NCI-H146 treated with DMSO at 0.1 percent for 48 hours (cell line): ENCODE results near the gene DCTD.

Experiments
- DNase-seq: peaks from one replicate; lab custom pipeline; 2025; ENCODE audit not compliant: unreplicated experiment; lab: John Stamatoyannopoulos, UW

DCTD gene

DNA sequence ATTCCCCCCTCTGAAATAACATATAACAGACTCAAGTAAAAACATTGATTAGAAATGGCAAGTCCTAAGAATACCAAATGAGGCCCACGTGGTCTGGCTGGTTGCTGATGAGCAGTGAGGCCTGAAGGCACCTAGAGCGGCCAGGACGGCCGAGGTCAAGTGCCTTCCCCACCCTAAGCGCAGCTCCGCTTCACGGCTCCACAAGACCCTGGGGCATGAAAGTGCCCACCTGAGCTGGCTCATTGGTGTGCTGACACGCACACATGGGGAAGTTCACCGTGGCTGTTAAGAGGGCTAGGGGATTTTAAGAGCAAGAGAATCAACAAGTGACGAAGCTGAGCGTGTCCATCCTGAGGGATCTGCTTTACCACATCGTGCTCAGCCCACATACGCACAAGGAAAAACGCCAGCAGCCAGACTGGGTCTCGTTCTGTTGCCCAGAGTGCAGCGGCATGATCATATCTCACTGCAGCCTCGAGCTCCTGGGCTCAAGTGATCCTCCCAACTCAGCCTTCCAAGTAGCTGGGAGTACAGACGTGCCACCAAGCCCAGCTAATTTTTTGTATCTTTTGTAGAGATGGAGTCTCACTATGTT, 22.4 kb downstream of the DCTD start:
- DNase-seq = no peak

DNA sequence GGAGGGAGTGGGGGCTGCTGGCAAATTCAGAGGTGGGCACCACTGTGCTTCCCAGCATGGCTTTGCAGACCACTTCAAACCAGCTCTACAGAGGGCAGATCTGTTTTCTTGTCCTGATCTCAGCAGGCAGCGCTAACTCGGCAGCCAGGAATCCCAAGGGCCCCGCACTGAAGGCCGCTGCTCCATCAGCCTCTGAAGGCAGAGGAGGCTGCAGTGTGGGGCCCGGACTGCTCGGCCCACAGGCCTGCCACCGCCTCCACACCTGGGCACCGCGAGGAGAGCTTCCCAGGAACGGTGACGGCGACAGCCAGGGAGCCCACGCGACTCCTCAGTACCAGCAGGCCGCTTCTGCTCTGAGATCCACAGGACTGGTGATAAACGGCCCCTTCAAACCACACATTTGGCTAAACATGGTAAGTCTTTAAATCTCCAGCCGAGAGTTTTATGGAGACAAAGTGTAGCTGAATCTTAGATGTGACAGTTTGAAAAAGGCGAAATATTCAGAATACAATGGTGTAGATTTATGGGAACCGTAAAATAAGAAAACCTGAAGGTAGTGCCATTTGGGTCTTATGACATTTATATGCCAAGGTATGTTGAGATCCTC, 23.6 kb downstream of the DCTD start:
- DNase-seq = no peak

DNA sequence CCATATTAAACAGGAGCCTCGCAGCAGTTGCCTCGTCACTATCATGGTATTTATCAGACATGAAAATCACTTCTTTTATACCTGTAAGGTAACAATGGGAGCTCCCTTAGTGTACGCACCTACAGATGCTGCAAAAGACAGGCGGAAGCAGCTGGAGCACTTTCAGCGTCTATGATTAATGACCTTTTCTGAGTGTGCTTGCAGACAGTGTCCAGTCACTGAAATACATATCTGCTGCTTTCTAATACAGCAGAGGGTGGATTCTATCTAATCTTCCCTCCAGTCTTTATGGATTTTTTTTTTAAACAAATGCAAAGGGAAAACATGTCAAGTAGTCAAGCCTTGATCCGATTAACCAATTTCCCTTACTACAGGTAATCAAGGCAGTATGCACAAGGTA, 24.1 kb downstream of the DCTD start:
- DNase-seq = no peak

DNA sequence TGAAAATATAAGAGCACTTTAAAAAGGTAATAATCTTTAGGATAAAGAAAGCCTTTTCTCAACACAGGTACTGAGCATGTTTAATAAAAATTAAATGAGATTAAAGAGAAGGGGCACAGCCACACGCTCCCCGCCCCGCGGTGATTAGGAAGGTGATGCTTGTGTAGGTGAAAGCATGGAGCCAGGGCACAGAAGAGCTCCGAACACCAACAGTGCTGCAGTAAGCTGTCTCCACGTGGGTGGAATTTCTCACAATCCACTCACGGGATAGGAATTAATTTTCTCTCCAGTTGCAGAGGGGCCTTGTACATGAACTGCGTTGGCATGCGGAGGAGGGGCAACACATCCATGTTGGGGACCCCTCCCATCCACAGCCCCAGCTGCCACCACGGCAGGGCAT, 27.0 kb downstream of the DCTD start:
- DNase-seq = no peak

DNA sequence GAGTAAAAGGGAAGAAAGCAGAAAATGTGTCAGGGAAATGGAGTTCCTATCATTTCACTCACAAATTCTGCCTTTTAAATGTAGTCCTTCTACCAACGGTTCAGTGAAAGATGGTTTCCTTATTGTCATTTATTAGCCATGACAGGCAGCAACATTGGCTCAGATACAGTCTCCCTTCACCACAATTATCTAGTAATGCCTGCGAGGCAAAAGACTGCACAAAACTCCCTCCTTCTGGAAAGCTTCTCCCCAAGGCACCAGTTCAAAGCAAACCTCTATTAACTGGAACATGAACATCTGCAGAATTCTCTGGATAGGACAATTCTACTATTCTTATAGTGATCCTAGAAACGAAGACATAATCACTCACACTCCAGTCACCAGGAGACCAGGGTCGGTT, 28.3 kb downstream of the DCTD start:
- DNase-seq = no peak

DNA sequence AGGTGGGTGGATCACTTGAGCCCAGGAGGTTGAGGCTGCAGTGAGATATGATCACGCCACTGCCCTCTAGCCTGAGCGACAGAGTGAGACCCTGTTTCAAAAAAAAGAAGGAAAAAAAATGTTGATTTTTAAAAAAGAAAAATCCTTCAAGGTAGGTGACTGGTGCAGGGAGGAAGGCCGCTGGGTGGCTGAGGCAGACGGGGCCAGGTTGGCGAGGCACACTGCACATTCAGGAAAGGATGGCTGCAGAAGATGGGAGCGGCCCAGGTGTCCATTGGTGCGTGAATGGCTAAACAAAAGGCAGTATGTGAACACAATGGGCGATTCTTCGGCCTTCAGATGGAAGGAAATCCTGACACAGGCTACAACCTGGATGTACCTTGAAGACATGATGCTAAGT, 30.4 kb downstream of the DCTD start:
- DNase-seq = no peak

DNA sequence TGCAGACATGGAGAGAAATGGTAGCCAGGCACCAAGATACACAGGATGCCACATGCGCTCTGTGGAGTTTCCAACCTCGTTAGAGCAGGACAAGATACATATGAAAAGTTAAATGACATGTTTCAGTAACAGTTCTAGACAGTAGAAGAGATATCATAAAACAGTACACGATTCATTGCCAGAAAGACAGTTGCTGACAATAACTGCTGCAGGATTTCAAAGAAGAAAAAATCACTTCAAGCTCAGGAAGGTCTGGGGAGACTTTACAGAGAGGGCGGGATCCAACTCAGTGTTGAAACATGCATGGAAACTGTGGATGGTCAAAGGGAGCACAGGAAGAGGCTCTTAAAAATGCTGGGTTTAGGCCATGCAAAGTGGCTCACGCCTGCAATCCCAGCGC, 31.0 kb downstream of the DCTD start:
- no peak for DNase-seq

DNA sequence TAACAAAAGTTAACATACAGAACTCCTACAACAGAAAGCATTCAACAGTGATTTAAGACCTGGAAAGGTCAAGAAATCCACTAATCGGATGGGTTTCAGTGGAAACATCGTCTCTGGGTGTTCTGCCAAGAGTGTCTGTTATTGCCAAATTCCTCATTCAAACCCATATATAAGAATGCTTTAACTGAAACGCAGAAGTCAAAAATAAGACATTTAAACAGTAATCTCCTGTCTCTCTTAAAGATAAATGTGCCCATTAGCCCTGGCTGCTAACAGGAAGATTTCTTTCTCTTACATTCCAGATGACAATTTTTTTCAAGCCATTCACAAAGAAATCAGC, 31.5 kb downstream of the DCTD start:
- DNase-seq = no peak

DNA sequence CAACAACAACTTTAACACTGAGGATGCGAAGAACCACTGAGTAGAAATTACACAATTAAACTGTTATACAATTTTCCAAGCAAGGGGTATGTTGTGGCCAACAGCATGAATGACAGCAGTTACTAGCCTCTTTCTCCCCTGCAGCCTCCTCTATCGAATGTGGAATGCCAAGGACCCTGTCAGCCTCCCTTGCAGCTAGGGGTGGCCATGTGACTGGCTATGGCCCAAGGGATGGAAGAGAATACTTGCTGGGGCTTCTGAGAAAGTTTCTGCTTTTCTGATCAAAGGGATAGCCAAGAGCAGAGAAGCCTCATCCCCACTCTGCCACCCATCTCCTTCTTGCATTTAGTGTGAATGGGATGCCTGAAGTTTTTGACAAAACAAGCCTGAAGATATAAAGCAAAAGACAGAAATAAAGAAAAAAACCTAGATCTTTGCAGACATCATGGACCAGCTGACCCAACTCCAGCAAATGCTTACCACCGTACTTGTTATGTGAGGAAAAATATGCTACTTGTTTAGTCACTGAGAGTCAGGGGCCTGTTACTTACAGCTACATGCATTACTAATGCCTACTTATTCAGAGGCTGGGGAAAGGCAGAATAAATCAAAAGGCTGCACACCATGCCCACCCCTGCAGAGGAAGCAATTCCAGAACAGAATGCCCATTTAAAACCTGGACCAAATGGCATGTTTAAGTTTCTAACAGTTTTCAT, 32.0 kb downstream of the DCTD start:
- DNase-seq = no peak

DNA sequence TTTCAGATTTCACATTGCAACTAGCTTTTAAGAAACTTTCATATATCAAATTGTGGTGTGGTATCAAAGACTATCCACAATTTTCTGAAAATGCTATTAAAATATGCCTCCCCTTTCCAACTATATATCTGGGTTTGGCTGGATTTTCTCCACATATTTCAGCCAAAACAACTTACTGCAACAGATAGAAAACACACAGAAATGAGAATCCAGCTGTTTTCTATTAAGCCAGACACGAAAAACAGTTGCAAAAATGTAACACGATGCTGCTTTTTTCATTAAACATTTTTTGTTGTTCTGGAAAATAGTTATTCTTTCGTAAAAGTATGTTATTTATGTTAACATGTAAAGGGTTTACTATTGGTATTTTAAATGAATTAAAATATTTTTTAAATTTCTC, 33.1 kb downstream of the DCTD start:
- no peak for DNase-seq

DNA sequence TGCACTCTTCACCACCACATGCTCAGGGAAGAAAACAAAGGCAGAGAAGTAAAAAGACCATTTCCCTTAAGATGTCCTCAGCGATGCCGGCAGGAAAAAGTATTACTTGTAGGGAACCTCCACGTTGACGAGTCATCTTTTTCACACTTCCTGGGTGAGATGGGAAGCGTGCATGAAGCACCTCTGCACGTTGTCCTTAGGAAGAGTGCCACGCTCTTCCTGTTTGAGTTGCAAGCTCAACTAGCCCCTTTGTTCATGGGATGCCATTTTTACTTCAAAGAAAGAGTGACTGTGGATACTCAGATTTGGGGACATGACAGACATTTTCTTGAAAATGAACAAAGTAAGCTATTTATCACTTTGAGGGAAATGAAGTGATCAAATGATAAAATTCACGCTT, 33.8 kb downstream of the DCTD start:
- DNase-seq = no peak

DNA sequence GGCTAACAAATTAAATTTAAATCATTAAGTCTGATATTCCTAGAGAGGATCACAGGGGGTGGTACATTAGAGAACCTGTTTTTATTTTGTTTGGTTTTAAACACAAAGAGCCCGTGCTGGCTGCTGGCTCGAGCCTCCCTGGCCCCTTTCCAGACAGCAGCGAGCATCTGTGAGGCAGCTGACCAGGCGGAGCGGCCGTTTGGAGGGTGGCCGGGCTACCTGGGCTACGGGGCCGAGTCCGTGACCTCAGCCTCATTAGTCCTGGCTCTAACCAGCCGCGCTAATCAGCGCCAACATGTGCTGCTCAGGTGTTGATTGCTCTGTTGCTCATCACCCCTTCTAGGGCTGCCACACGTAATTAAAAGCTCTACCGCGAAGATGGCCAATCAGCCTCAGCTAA, 35.3 kb downstream of the DCTD start:
- peak; percentile 80 for DNase-seq

DNA sequence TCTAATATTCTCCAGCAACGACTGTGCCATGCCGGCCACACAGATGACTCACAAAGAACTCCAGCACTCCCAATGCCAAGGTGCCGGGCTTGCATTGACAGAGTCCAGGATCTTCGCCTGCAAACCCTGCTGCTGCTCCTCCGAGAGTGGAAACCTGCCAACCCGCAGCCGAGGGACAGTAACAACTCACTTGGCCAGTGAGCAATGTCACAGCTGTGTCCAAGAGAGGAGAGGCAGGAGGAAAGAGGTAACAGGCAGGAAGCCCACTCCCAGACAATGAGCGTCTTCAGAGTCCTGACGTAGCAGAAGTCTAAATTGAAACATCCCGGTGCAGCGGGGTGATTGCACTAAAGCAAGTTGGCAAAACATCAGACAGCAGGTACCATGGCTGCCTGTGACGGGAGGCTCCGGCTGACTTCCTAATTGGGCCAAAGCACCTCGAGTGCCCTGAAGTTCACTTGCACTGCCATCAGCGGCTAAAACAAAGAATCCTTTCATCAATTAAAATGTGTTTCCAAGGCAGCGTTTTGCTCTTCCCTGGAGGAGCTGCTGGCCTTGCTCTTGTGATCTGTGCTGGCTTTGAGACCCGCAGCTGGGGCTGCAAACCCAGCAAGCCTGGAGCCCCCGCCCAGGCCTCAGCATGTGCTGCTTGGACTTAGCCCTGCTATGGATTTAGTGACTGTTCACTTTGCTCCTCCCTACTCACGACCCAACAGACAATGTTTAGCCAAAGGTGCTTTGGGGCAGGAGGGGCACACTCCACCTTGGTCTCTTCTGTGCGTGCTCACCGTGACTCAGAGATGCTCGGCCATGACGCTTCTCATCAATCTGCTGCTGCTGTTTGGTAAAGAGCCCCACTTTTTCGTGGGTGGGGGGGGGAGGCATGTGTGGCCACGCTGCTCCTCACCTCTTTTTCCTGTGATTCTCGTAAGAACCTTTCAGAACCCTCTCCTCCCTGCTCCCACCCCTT, 36.5 kb downstream of the DCTD start:
- DNase-seq = no peak

DNA sequence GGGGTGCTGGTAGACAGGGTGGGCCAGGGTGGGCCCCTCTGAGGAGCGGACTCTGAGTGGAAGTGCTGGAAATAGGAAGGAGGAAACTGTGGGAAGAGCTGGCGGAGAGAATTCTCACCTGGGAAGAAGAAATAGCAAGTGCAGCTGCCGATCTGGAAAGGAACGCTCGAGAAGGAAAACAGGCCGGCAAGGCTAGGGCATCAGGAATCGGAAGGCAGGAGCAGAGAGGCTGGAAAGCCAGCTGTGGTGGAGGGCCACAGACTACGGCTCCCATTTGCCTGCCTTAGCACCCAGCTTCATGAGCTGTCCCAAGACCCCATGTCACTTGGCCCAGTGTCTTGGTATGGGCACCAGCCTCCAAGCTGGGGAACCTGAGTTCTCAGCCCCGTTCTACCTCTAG, 37.3 kb downstream of the DCTD start:
- no peak for DNase-seq

DNA sequence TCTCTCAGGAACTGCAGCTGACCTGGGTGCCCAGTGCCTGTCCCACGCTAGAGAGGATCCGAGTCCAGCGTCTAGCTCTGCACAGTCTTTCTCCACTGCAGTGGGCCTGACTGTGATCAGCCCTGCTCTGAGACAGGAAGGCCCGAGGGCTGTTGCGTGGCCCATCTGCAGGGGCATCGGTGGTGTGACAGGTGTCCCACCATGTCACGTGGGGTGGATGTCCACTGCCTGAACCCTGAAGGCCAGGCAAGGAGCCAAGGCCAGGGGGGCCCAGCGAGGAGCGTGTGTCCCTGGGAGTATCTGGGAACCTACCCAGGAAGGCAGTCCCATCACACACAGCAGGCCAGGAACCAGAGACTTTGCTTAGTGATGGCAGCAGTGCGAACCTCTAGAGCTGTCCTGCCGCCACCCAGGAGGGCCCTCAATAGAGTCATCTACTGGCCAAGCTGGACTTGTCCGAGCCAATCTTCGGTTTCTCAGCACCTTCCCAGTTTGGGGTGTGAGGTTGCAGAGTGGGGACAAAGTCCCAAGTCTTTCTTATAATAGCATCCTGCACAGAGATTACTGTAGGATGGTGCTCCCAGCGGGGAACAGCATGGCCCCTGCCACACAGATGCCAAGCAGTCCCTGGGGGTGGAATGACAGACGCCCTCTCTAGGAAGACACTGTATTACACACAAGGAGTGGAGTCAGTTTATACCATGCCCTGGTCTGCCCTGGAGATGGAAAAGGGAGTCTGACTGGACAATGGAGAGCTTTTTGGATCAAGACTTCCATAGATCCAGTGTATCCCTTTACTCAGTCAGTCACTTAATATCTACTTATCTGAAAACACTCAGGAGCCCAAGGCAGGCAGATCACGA, 38.3 kb downstream of the DCTD start:
- no peak for DNase-seq

DNA sequence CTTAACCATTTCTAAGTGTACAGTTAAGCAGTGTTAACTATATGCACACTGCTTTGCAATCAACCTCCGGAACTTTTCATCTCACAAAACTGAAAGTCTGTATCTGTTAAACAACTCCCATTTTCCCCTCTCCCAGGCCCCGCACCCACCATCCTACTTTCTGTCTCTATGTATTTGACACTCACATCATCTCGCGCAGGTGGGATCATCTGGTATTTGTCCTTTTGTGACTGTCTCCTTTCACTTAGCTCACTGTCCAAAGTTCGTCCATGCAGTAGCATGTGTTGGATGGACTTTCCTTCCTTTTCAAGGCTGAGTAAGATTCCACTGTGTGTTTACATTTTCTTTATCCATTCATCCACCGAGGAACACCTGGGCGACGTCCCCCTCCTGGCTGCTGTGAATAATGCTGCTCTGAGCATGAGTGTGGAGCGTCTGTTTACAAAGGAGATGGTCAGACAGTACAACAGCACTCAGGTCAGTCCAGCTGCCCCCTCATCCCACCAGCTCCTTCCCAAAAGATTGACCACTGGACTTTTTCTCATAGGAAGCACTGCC, 39.8 kb downstream of the DCTD start:
- DNase-seq = no peak

DNA sequence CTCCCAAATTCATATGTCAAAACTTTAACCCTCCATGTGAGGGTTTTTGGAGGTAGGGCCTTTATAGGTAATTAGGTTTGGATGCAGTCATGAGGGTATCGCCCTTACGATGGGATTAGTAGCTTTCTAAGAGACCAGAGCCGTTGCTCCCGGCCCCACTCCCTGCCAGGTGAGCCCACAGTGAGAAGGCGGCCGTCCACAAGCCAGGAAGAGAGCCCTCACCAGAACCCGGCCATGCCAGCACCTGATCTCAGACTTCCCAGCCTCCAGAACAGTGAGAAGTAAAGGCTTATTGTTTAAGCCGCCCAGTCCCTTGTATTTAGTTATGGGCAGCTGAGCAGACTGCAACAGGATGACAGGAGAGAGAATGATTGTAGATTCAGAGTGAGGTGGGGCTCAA, 40.8 kb downstream of the DCTD start:
- DNase-seq = no peak

DNA sequence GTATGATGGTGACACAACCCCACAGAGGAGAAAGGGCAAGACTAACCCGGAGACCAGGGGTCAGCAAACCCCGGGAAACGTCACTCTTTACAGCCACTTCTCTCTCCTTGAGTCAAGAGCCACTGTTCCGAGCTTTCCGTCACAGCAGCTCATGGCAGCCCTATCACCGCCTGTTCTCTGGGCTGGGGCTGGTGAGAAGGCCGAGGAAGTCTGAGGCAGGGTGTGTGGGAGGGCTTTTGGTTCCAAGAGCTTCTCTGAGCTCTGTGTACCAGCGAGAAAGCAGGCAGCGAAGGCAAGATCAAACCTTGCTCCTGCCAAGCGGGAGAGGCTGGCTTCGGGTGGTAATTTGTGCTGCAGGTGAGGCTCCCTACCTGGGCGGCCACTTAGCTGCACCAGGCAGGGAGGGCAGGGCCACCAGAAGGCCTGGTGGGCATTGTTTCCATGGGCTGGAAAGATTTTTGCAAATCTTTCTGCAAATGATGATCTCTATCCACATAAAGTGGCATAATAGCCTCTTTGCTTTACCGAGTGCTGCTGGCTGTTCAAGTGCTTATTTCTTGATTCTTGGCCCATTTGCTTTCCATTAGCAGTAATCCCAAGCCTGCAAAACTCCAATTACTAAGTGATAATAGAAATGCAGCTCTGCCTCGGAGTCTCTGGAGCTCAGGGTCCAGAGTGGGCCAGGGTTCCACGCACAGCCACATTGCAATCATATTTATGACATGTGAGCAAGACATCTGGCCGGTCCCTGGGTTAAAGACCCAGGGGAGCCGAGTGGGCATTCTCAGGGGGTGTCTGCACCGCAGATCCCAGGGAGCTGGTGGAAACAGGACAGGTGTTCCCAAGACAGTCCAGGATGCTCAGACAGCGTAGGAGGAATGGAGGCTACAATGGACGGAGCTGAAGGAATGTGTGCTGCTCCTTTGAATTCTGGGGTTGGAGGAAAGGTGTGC, 41.5 kb downstream of the DCTD start:
- no peak for DNase-seq

DNA sequence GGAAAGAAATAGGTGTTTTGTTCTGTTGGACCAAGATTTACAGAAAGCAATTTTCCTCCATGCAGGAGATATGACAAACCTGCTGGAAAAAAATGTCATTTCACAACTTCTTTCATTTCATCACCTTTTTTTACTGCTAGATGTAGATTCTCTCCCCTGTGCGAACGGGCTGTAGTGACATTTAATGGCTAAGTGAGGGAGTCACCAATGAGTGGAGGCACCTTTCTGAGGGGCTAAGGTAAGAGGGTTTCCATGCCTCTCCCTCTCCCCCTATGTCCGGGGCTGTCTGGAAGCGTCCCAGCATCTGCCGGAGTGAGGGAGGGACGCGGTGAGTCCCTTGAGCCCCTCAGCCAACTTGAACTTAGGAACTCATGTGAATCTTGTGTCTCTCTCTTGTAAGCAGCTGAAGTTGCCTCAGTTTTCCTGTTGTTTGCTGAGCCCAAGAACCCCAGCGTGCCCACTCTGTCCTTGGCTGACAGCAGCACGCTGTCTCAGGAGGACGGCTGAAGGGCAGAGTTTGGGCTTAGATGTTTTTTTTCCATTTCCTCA, 42.3 kb downstream of the DCTD start:
- no peak for DNase-seq
